ENCODE measurements around the gene GSN. TPM values are rescaled to one million over a fixed set of nuclear protein-coding genes. Genes with fewer than 3 reads are reported as not detected.
"Not testable (repeated sequence)": the region's sequence is repeated elsewhere in the genome, so short reads cannot be mapped to it uniquely, and the experiment has no call there.

GSN gene
- total RNA-seq, 1 donor from 2014 or later = 249 TPM

DNA sequence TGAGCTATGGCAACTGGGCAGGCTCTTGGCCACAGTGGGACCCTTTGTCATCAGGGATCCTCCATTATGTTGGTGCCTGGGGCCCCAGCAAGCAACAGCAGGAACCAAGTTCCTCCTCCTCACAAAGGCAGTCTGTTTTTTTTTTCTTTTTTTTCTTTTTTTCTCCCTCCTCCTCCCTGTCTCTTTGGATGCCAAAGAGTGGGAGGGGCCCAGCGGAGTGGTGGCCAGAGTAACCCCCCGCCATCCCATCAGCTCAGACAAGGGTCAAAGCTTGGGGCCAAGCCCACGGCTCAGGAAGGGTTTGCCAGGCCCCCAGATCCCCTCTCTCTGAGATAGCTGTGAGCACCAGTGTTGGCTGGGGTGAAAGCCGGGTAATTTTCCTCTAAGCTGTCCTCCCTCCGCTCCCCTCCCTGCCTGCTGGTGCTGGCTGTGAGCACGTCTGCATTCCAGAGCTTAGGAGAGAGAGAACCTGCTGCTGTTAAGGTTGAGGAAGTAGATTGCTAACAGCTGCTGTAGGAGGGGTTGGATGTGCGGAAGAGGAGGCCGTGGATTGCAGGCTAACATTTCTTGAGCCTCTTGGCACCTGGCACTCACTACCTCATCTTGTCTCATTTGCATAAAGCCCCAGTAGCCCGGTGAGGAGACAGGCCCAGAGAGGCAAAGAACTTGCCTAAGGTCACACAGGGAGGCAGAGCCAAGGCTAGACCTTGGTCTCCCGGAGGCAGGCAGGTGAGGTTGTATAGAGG is 21.2 kb downstream of the GSN start:
- peak overlapping the region; percentile 31 for H3K4me3 Mint-ChIP-seq (ENCODE audit: unreplicated experiment)
- H3K36me3 Mint-ChIP-seq (ENCODE audit: unreplicated experiment) = peaks cover 10% of the 10 kb centered on the region
- no peaks in the 10 kb centered on the region for H3K9me3 Mint-ChIP-seq (ENCODE audit: unreplicated experiment)
- DNase-seq (ENCODE audit: extremely low spot score, unreplicated experiment) = no peak
- H3K4me1 Mint-ChIP-seq (ENCODE audit: unreplicated experiment) = peaks cover 55% of the 10 kb centered on the region
- peak overlapping the region; percentile 99 for H3K27ac Mint-ChIP-seq (ENCODE audit: unreplicated experiment)
- no peaks in the 10 kb centered on the region for H3K27me3 Mint-ChIP-seq (ENCODE audit: unreplicated experiment)
- TF ChIP-seq, protein P1, sequence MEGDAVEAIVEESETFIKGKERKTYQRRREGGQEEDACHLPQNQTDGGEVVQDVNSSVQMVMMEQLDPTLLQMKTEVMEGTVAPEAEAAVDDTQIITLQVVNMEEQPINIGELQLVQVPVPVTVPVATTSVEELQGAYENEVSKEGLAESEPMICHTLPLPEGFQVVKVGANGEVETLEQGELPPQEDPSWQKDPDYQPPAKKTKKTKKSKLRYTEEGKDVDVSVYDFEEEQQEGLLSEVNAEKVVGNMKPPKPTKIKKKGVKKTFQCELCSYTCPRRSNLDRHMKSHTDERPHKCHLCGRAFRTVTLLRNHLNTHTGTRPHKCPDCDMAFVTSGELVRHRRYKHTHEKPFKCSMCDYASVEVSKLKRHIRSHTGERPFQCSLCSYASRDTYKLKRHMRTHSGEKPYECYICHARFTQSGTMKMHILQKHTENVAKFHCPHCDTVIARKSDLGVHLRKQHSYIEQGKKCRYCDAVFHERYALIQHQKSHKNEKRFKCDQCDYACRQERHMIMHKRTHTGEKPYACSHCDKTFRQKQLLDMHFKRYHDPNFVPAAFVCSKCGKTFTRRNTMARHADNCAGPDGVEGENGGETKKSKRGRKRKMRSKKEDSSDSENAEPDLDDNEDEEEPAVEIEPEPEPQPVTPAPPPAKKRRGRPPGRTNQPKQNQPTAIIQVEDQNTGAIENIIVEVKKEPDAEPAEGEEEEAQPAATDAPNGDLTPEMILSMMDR (IDR thresholded peaks at IDR 0.05) = no peak

DNA sequence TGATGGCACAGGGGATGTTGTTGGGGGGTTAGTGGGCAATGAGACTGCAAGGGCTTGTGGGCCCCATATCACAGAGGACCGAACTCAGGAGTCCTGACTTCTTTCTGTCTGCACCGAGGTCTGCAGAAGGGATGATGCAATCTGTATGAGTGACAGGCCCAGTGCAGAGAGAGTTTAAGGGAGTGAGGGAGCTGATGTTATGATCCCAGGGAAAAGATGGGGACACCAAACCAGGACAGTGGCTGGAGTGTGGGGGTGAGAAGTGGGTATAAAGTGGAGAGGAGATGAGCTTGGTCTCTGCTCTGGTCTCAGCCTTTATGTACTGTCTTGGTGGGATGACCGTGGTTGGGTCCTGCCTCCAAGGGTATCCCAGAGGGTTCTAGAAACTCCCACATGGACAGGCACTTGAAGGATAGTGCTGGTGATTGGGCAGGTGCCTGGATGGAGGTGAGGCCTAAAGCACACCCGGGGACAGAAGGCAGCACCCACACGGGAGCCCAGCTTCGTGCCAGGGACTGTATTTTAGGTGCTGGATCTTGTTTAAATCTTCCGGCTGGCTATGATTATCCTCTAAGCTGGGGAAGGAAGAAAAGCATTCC is 21.9 kb downstream of the GSN start:
- DNase-seq (ENCODE audit: extremely low spot score, unreplicated experiment) = no peak
- peak overlapping the region; percentile 31 for H3K4me3 Mint-ChIP-seq (ENCODE audit: unreplicated experiment)
- H3K9me3 Mint-ChIP-seq (ENCODE audit: unreplicated experiment) = no peaks in the 10 kb centered on the region
- H3K27me3 Mint-ChIP-seq (ENCODE audit: unreplicated experiment) = no peaks in the 10 kb centered on the region
- H3K4me1 Mint-ChIP-seq (ENCODE audit: unreplicated experiment) = peaks cover 50% of the 10 kb centered on the region
- H3K36me3 Mint-ChIP-seq (ENCODE audit: unreplicated experiment) = peaks cover 7% of the 10 kb centered on the region
- TF ChIP-seq, protein P1 (IDR thresholded peaks at IDR 0.05) = no peak
- H3K27ac Mint-ChIP-seq (ENCODE audit: unreplicated experiment) = peak overlapping the region; percentile 99

DNA sequence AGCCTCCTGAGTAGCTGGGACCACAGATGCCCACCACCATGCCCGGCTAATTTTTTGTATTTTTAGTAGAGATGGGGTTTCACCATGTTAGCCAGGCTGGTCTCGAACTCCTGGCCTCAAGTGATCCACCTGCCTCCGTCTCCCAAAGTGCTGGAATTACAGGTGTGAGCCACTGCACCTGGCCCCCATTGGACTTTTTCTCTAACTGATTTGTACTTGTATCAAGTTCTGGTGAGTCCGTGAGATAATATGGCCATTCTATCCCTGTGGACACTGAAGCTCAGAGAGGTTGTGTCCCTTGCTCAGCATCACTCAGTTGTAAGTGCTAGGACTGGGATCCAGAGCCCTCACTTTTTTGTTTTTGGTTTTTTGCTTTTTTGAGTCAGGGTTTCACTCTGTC is 23.6 kb downstream of the GSN start:
- not testable (repeated sequence) for DNase-seq (ENCODE audit: extremely low spot score, unreplicated experiment); H3K27me3 Mint-ChIP-seq (ENCODE audit: unreplicated experiment); H3K9me3 Mint-ChIP-seq (ENCODE audit: unreplicated experiment); H3K27ac Mint-ChIP-seq (ENCODE audit: unreplicated experiment); H3K4me3 Mint-ChIP-seq (ENCODE audit: unreplicated experiment); H3K36me3 Mint-ChIP-seq (ENCODE audit: unreplicated experiment)
- peaks cover 42% of the 10 kb centered on the region for H3K4me1 Mint-ChIP-seq (ENCODE audit: unreplicated experiment)

DNA sequence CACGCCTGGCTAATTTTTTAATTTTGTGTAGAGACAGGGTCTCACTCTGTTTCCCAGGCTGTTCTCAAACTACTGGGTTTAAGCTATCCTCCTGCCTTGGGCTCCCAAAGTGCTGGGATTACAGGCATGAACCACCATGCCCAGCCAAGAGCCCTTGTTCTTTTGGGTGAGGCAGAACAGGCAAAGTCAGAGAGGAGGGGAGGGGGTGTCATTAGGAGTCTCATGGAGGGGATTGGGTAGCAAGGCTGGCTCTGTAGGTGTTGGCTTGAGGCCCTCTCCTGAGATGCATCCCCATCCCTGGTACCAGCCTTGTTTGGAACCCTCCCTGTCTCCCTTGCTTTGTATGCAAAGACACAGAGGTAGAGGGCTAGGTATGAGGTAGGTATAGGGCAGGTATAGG is 24.1 kb downstream of the GSN start:
- no peak for DNase-seq (ENCODE audit: extremely low spot score, unreplicated experiment)
- Mint-ChIP-seq H3K9me3 (ENCODE audit: unreplicated experiment) (no peaks in the 10 kb centered on the region), H3K36me3 (ENCODE audit: unreplicated experiment) (peaks cover 8% of the 10 kb centered on the region), H3K4me1 (ENCODE audit: unreplicated experiment) (peaks cover 37% of the 10 kb centered on the region), H3K27ac (ENCODE audit: unreplicated experiment) (no peak overlapping the region), H3K4me3 (ENCODE audit: unreplicated experiment) (no peak overlapping the region), H3K27me3 (ENCODE audit: unreplicated experiment) (no peaks in the 10 kb centered on the region)
- TF ChIP-seq, protein P1 (IDR thresholded peaks at IDR 0.05) = no peak

DNA sequence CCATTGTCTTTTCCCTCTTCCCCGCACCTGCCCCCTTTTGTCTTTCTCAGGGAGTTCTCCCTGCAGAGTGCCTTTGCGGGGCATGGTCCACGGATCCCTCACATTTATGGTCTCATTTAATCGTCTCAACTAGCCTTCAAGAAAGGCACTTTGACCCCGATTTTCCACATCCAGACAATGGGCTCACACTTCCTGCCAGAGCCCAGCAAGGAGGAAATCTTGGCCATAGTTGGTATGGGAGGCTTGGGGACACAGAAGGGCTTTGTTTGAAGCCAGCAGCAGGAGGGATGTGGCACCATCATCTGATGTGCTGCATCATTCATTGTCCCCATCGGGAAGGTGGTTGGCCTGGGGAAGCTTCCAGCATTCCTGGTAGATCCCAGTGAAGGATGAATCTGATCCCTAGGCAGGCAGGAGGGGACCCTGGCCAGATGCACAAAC is 24.9 kb downstream of the GSN start:
- no peak overlapping the region for H3K4me3 Mint-ChIP-seq (ENCODE audit: unreplicated experiment)

More for the DNA sequence above, 24.9 kb downstream of the GSN start:
- DNase-seq (ENCODE audit: extremely low spot score, unreplicated experiment) = no peak
- H3K27ac Mint-ChIP-seq (ENCODE audit: unreplicated experiment) = no peak overlapping the region
- no peaks in the 10 kb centered on the region for H3K9me3 Mint-ChIP-seq (ENCODE audit: unreplicated experiment)
- H3K4me1 Mint-ChIP-seq (ENCODE audit: unreplicated experiment) = peaks cover 30% of the 10 kb centered on the region
- peaks cover 8% of the 10 kb centered on the region for H3K36me3 Mint-ChIP-seq (ENCODE audit: unreplicated experiment)
- no peaks in the 10 kb centered on the region for H3K27me3 Mint-ChIP-seq (ENCODE audit: unreplicated experiment)
- TF ChIP-seq, protein P1 (IDR thresholded peaks at IDR 0.05) = no peak

All from osteocyte (in vitro differentiated cells).